GM23338 (cell line): ENCODE data around the gene GPR162.

ENCODE experiments used
- CREB1 ChIP-seq: fragments of 250-450 bp; sonication (Bioruptor Pico); IDR thresholded peaks from 2 replicates; pipeline ENCODE4 v1.5.0; 2020; ENCODE audit warnings: low read depth, mild to moderate bottlenecking, moderate library complexity
- EZH2 ChIP-seq: fragments of 200-600 bp; sonication (generic); IDR thresholded peaks from one replicate; pipeline ENCODE4 v1.8.0; 2017; ENCODE audit warnings: antibody characterized with exemption, mild to moderate bottlenecking, low read depth; ENCODE audit not compliant: unreplicated experiment
- EZH2phosphoT487 ChIP-seq: fragments of 200-600 bp; sonication (generic); IDR thresholded peaks from one replicate; pipeline ENCODE4 v1.8.1; 2018; ENCODE audit warnings: antibody characterized with exemption; ENCODE audit not compliant: unreplicated experiment
- NANOG ChIP-seq: IDR thresholded peaks from 2 replicates; pipeline ENCODE4 v1.6.1; 2016; ENCODE audit warnings: antibody characterized with exemption, borderline replicate concordance
- POLR2AphosphoS5 ChIP-seq: IDR thresholded peaks from 2 replicates; pipeline ENCODE4 v1.6.1; 2016; ENCODE audit warnings: antibody characterized with exemption, low read depth
- TF ChIP-seq, protein P1 (sequence below), 2 experiments: fragments of 200-600 bp in 1 of 2; sonication (generic) in 1 of 2; conservative IDR thresholded peaks; 2 replicates each; pipeline versions ENCODE4 v1.5.1 to v1.6.1; 2016 to 2017; ENCODE audit warnings: antibody characterized with exemption in 2 of 2, low read depth in 2 of 2, mild to moderate bottlenecking in 2 of 2, moderate library complexity in 1 of 2

DNA sequence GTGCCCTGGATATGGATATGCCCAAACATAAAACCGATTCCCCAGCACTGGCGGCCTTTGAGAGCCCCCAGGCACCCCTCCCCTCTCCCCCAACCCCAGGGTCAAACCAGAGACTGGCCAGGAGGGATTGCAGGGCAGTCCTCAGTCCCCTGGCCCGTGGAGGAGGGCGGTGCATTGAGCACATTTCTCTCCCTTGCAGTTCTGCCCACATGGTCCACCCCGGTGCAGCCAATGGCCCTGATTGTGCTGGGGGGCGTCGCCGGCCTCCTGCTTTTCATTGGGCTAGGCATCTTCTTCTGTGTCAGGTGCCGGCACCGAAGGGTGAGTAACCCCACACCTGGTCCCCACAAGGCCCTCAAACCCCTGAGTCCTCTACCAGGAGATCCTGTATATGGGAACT is 3.4 kb upstream of the GPR162 start:
- TF ChIP-seq, protein P1, sequence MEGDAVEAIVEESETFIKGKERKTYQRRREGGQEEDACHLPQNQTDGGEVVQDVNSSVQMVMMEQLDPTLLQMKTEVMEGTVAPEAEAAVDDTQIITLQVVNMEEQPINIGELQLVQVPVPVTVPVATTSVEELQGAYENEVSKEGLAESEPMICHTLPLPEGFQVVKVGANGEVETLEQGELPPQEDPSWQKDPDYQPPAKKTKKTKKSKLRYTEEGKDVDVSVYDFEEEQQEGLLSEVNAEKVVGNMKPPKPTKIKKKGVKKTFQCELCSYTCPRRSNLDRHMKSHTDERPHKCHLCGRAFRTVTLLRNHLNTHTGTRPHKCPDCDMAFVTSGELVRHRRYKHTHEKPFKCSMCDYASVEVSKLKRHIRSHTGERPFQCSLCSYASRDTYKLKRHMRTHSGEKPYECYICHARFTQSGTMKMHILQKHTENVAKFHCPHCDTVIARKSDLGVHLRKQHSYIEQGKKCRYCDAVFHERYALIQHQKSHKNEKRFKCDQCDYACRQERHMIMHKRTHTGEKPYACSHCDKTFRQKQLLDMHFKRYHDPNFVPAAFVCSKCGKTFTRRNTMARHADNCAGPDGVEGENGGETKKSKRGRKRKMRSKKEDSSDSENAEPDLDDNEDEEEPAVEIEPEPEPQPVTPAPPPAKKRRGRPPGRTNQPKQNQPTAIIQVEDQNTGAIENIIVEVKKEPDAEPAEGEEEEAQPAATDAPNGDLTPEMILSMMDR (conservative IDR thresholded peaks at IDR 0.05; ENCODE audit: low read depth in 2 of 2): no peak
- TF ChIP-seq NANOG (no peak), CREB1 (CRISPR knock-in tag) (no peak), POLR2AphosphoS5 (no peak), EZH2phosphoT487 (no peak), EZH2 (no peak)
